Stomach (tissue), 4 donors: ENCODE data around the gene RRAS2.

ENCODE experiments used
- CTCF ChIP-seq, 7 experiments: fragments of 450-650 bp in 4 of 7; fragments of 200-600 bp in 3 of 7; sonication (generic) in 3 of 7; IDR thresholded peaks; one replicate each; pipeline ENCODE4 v1.5.1; 2016 to 2019; ENCODE audit warnings: antibody characterized with exemption in 7 of 7, control low read depth in 2 of 7, mild to moderate bottlenecking in 1 of 7
- EP300 ChIP-seq: sonication (generic); formaldehyde crosslinking; IDR thresholded peaks from one replicate; pipeline ENCODE4 v1.6.1; 2017; ENCODE audit warnings: antibody characterized with exemption
- POLR2A ChIP-seq, 4 donors: fragments of 450-650 bp; IDR thresholded peaks; one replicate each; pipeline ENCODE4 v1.6.1; 2016; ENCODE audit warnings: antibody characterized with exemption in 4 of 4, control low read depth in 2 of 4, mild to moderate bottlenecking in 1 of 4, moderate library complexity in 1 of 4
- POLR2AphosphoS5 ChIP-seq, 3 donors: sonication (generic); formaldehyde crosslinking; IDR thresholded peaks; one replicate each; pipeline ENCODE4 v1.6.1; 2016; ENCODE audit warnings: antibody characterized with exemption in 3 of 3

- no peak for TF ChIP-seq POLR2AphosphoS5 (IDR thresholded peaks at IDR 0.05)
- no peak for TF ChIP-seq EP300
- TF ChIP-seq CTCF (IDR thresholded peaks at IDR 0.05): no peak
- TF ChIP-seq POLR2A (IDR thresholded peaks at IDR 0.05): no peak
These were observed 8.8 kb downstream of the RRAS2 start for GRCh38 chr11:14350215-14350614.
